NCI-H2171 (cell line): ENCODE measurements around the gene GJA8.
A peak's percentile ranks its signal among the peaks of the same experiment; 100 is the strongest.
"Not testable (repeated sequence)": the region's sequence is repeated elsewhere in the genome, so short reads cannot be mapped to it uniquely, and the experiment has no call there.

Experiments used
- DNase-seq: peaks from one replicate; lab custom pipeline; 2025; lab: John Stamatoyannopoulos, UW

GJA8 gene

GRCh38 chr1:147927689-147928088 is 25.1 kb downstream of the GJA8 start:
- DNase-seq = not testable (repeated sequence)

DNA sequence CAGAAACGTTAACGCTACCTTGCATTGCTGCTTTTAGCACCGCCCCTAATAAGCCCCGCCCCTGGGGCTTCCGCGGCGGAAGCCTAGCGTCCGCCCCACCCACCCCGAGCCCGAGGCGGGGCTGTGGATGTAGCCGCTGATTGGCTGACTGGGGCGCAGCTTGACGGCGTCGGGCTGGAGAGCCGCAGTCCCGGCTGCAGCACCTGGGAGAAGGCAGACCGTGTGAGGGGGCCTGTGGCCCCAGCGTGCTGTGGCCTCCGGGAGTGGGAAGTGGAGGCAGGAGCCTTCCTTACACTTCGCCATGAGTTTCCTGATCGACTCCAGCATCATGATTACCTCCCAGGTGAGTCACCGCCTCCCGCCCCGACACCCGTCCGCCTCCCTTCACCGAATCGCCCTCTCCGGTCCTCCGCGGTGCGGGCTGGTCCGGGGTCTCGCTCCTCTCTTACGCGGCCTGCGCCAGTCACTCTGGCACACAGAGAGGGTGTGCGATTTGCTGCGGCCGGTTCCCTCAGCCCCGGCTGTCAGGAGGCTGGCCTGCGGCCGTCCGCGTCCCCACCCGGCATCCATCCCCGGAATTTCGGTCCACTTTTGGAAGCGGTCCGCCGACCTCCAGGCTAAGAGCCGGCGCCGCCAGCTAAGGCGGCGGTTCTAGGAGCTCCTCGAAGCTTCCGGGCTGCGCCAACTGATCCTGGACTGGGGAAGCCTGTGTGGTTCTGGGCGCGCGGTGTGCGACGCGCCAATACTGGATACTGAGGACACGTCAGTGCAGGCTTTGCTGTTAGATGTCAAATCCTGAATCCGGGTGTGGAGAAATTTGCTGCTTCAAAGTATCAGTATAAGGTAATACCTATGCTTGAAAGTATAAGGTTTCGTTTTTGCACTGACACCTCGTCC is 25.9 kb downstream of the GJA8 start, which contains the start of gene GPR89B:
Gene GPR89B (plus strand): TSS at position 185 of the 897 bp plus-strand sequence. CDS start 117 bp downstream, at position 302.
- DNase-seq = peak; percentile 79

- DNase-seq = not testable (repeated sequence)
Observed at GRCh38 chr1:147931137-147931536, 28.5 kb downstream of the GJA8 start.

DNA sequence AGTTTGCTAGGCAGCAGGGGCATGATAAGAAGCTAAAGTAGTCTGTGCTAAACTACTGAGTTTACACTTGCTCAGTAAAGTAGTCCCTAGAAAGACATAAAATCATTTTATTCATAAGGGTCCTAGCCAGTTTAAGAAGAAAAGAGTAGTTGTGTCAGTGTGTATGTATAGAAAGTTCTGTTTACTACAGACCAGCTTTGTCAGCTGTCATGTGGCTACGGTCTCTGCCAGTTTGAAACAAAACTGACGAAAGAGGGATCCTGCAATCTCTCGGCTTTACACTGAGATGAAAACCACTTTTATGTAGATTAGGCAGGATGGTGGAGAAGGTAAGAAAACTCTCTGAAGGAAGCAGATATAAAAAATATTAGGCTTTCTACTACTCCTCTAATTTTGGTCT is 32.7 kb downstream of the GJA8 start:
- DNase-seq = not testable (repeated sequence)

GRCh38 chr1:147940456-147940855 is 37.9 kb downstream of the GJA8 start:
- not testable (repeated sequence) for DNase-seq

GRCh38 chr1:147942563-147942962 is 40.0 kb downstream of the GJA8 start:
- DNase-seq = not testable (repeated sequence)

DNA sequence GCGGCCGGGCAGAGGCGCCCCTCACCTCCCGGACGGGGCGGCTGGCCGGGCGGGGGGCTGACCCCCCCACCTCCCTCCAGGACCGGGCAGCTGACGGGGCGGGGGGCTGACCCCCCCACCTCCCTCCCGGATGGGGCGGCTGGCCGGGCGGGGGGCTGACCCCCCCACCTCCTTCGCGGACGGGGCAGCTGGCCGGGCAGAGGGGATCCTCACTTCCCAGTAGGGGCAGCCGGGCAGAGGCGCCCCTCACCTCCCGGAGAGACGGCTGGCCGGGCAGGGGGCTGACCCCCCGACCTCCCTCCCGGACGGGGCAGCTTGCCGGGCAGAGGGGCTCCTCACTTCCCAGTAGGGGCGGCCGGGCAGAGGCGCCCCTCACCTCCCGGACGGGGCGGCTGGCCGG is 46.9 kb downstream of the GJA8 start:
- not testable (repeated sequence) for DNase-seq
